NCI-H2029 treated with DMSO at 0.1 percent for 48 hours (cell line): Measurements from ENCODE around the gene WDR64.
"Not testable (repeated sequence)": the region's sequence is repeated elsewhere in the genome, so short reads cannot be mapped to it uniquely, and the experiment has no call there.

Experiments
- DNase-seq: peaks from one replicate; lab custom pipeline; 2025; lab: John Stamatoyannopoulos, UW

WDR64 gene

GRCh38 chr1:241800640-241801039 is 148.6 kb downstream of the WDR64 start:
- DNase-seq, result no peak

- DNase-seq, result no peak
Measured at GRCh38 chr1:241802863-241803262, 150.8 kb downstream of the WDR64 start.

- not testable (repeated sequence) for DNase-seq
Measured at GRCh38 chr1:241804706-241805105, 152.6 kb downstream of the WDR64 start.

- no peak for DNase-seq
Measured at GRCh38 chr1:241808265-241808664, 156.2 kb downstream of the WDR64 start.

- DNase-seq, result no peak
Measured at GRCh38 chr1:241810769-241811405, 158.8 kb downstream of the WDR64 start.

- DNase-seq, result no peak
Measured at GRCh38 chr1:241813768-241814320, 161.8 kb downstream of the WDR64 start.

GRCh38 chr1:241816008-241816407 is 163.9 kb downstream of the WDR64 start:
- DNase-seq, result no peak

GRCh38 chr1:241817331-241817792 is 165.3 kb downstream of the WDR64 start:
- DNase-seq, result no peak

GRCh38 chr1:241817956-241818612 is 166.0 kb downstream of the WDR64 start:
- DNase-seq, result no peak

- DNase-seq, result no peak
Measured at GRCh38 chr1:241819340-241819866, 167.3 kb downstream of the WDR64 start.

GRCh38 chr1:241821363-241821762 is 169.3 kb downstream of the WDR64 start:
- no peak for DNase-seq

GRCh38 chr1:241822846-241823245 is 170.8 kb downstream of the WDR64 start:
- no peak for DNase-seq

- no peak for DNase-seq
Measured at GRCh38 chr1:241823925-241824324, 171.8 kb downstream of the WDR64 start.

GRCh38 chr1:241825581-241825980 is 173.5 kb downstream of the WDR64 start:
- DNase-seq, result no peak

- DNase-seq, result not testable (repeated sequence)
Measured at GRCh38 chr1:241826613-241827012, 174.5 kb downstream of the WDR64 start.

- no peak for DNase-seq
Measured at GRCh38 chr1:241827264-241827663, 175.2 kb downstream of the WDR64 start.

GRCh38 chr1:241828463-241829021 is 176.5 kb downstream of the WDR64 start:
- no peak for DNase-seq

GRCh38 chr1:241829468-241829867 is 177.4 kb downstream of the WDR64 start:
- DNase-seq, result no peak

GRCh38 chr1:241834733-241835377 is 182.8 kb downstream of the WDR64 start:
- no peak for DNase-seq

- DNase-seq, result no peak
Measured at GRCh38 chr1:241836941-241837340, 184.9 kb downstream of the WDR64 start.

GRCh38 chr1:241837416-241837815 is 185.3 kb downstream of the WDR64 start:
- no peak for DNase-seq

GRCh38 chr1:241837901-241838300 is 185.8 kb downstream of the WDR64 start:
- DNase-seq, result no peak
